ENCODE results near the gene SLC25A52.

Gene SLC25A52

GRCh38 chr18:31792580-31792911 is 31.9 kb upstream of the SLC25A52 start:
- H3K4me3 ChIP-seq (ENCODE audit: low read depth, low read length): no peak overlapping the region
- no peaks in the 10 kb centered on the region for H3K27me3 ChIP-seq (replicated peaks)
- no peak for TF ChIP-seq CTCF (IDR thresholded peaks at IDR 0.05; ENCODE audit: low read depth, low read length, missing control alignments)
- in situ Hi-C loops (cut with HindIII; ENCODE audit: low pct_ligation_motif_present, low sequenced_read_pairs): no loop called here
- H3K36me3 ChIP-seq (replicated peaks): no peaks in the 10 kb centered on the region
- H3K27ac ChIP-seq: no peak overlapping the region
- DNase-seq: no peak

GRCh38 chr18:31791817-31792579 is 31.3 kb upstream of the SLC25A52 start:
- in situ Hi-C loops (cut with HindIII; ENCODE audit: low pct_ligation_motif_present, low sequenced_read_pairs): no loop called here
- no peak overlapping the region for H3K4me3 ChIP-seq (ENCODE audit: low read depth, low read length)
- H3K36me3 ChIP-seq (replicated peaks): no peaks in the 10 kb centered on the region
- no peaks in the 10 kb centered on the region for H3K27me3 ChIP-seq (replicated peaks)
- DNase-seq: no peak
- H3K27ac ChIP-seq: no peak overlapping the region
- TF ChIP-seq CTCF (IDR thresholded peaks at IDR 0.05; ENCODE audit: low read depth, low read length, missing control alignments): no peak

GRCh38 chr18:31789409-31789808 is 28.7 kb upstream of the SLC25A52 start:
- Histone ChIP-seq H3K4me3 (ENCODE audit: low read depth, low read length) (no peak overlapping the region), H3K36me3 (replicated peaks) (no peaks in the 10 kb centered on the region), H3K27ac (no peak overlapping the region), H3K27me3 (replicated peaks) (no peaks in the 10 kb centered on the region)
- DNase-seq: no peak
- in situ Hi-C loops (cut with HindIII; ENCODE audit: low pct_ligation_motif_present, low sequenced_read_pairs): no loop called here
- TF ChIP-seq CTCF (IDR thresholded peaks at IDR 0.05; ENCODE audit: low read depth, low read length, missing control alignments): no peak

DNA sequence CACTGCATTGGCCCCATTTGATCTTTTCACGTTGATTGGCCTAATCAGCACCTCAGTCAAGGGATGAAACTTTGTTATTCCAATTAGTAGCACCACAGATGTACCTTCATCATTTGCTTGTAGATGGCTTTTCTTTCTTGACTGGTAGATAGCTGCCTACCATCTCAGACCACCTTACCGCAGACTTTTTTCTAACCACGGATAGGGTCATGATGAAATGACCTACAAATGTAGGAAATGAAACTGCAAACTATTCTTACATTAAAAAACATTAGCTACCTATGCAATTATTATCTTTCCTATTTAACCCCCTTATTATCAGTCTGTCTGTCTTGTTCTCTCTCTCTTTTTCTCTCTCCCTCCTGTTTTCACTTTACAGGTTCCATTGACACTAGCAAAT is 22.4 kb upstream of the SLC25A52 start:
- H3K4me3 ChIP-seq (ENCODE audit: low read depth, low read length): no peak overlapping the region
- no peak for DNase-seq
- no peaks in the 10 kb centered on the region for H3K36me3 ChIP-seq (replicated peaks)
- in situ Hi-C loops (cut with HindIII; ENCODE audit: low pct_ligation_motif_present, low sequenced_read_pairs): no loop called here
- no peak for TF ChIP-seq CTCF (IDR thresholded peaks at IDR 0.05; ENCODE audit: low read depth, low read length, missing control alignments)
- H3K27me3 ChIP-seq (replicated peaks): no peaks in the 10 kb centered on the region
- H3K27ac ChIP-seq: no peak overlapping the region

GRCh38 chr18:31778391-31778950 is 17.8 kb upstream of the SLC25A52 start:
- H3K27me3 ChIP-seq (replicated peaks): no peaks in the 10 kb centered on the region
- DNase-seq: no peak
- in situ Hi-C loops (cut with HindIII; ENCODE audit: low pct_ligation_motif_present, low sequenced_read_pairs): no loop called here
- H3K27ac ChIP-seq: no peak overlapping the region
- H3K36me3 ChIP-seq (replicated peaks): no peaks in the 10 kb centered on the region
- no peak overlapping the region for H3K4me3 ChIP-seq (ENCODE audit: low read depth, low read length)
- TF ChIP-seq CTCF (IDR thresholded peaks at IDR 0.05; ENCODE audit: low read depth, low read length, missing control alignments): no peak

GRCh38 chr18:31776093-31776492 is 15.4 kb upstream of the SLC25A52 start:
- in situ Hi-C loops (cut with HindIII; ENCODE audit: low pct_ligation_motif_present, low sequenced_read_pairs): no loop called here
- TF ChIP-seq CTCF (IDR thresholded peaks at IDR 0.05; ENCODE audit: low read depth, low read length, missing control alignments): no peak
- H3K27me3 ChIP-seq (replicated peaks): no peaks in the 10 kb centered on the region
- no peak overlapping the region for H3K4me3 ChIP-seq (ENCODE audit: low read depth, low read length)
- no peak for DNase-seq
- H3K36me3 ChIP-seq (replicated peaks): no peaks in the 10 kb centered on the region
- no peak overlapping the region for H3K27ac ChIP-seq

All from brain microvascular endothelial cell (primary cell).